ENCODE measurements around the gene OTUD5.

The OTUD5 gene

DNA sequence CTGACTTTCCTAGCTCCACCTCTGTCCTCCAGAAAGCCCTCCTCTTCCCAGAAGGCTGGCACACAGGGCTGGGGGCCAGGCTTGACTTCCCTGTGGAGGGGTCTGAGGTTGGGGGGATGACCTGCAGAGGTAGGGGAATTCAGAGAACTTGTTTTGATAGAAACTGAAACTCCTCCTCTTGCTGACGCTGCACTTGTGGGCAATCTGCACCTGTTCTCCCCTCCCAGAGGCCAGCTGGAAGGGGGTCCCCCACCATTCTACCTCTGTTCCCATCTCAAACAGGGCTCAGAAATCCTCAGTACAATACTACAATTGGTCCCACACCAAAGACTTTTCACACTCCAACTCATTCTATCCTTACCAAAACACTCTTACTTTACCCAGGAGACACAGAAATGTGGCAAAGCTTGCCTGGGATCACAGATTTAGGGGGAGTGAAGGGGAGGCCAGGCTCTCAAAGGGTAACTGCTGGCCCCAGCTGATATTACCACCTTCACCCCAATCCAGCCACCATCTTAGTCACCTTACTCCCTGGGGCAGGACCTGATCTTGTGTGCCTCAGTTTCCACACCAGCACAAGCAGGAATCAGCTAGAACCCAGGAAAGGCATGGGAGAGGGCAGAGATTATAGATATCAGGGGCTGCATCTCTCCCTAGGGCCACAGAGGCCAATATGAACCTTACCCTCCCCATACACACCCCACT is 18.5 kb downstream of the OTUD5 start:
- Histone ChIP-seq H3K4me1 (no peaks in the 10 kb centered on the region), H3K4me3 (ENCODE audit: low read depth, low read length) (no peak overlapping the region), H3K27me3 (no peaks in the 10 kb centered on the region), H3K36me3 (no peaks in the 10 kb centered on the region; the same call in none of the 2 replicates), H3K9me3 (no peaks in the 10 kb centered on the region)
- TF ChIP-seq, protein P1, sequence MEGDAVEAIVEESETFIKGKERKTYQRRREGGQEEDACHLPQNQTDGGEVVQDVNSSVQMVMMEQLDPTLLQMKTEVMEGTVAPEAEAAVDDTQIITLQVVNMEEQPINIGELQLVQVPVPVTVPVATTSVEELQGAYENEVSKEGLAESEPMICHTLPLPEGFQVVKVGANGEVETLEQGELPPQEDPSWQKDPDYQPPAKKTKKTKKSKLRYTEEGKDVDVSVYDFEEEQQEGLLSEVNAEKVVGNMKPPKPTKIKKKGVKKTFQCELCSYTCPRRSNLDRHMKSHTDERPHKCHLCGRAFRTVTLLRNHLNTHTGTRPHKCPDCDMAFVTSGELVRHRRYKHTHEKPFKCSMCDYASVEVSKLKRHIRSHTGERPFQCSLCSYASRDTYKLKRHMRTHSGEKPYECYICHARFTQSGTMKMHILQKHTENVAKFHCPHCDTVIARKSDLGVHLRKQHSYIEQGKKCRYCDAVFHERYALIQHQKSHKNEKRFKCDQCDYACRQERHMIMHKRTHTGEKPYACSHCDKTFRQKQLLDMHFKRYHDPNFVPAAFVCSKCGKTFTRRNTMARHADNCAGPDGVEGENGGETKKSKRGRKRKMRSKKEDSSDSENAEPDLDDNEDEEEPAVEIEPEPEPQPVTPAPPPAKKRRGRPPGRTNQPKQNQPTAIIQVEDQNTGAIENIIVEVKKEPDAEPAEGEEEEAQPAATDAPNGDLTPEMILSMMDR (IDR thresholded peaks at IDR 0.05; ENCODE audit: low read depth, low read length) = no peak
- no peak for DNase-seq

DNA sequence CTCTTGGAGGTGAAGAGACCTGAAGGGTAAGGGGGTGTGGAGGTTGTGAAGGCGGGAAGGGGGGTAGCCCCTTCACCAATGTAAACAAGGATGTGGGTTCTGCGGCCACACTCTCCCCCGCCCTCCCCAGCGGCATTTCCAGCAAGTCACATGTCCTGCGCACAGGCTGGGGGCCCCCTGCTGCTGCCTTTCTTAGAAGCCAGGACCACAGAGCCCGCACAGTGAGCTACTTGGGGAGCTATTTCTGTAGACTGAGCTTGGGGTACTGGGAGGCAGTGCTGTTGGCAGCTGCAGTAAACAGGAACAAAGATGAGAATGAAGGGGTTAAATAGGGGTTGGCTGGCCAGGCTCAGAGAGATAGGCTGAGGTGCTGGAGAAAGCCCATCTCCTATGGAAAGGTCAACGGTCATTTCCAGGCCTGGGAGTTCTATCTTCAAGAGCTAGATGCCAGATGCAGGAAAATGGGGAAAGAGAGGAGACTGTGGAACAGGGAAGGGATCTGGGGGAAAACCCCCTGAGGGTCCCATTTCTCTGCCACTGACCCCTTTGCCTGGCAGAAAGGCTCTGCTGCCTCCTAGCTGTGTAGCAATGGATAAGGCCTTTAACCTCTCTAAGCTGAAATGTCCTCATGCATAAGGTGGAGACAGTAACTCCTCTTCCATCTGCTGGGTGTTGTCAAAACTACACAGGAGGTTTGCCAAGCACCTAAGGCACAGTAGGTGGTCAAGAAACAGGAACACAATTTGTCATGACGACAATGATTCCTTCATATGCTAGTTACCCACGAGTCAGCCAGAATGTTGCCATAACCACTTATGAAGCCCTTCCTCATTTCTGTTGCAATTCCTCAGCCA is 20.1 kb downstream of the OTUD5 start:
- TF ChIP-seq, protein P1 (IDR thresholded peaks at IDR 0.05; ENCODE audit: low read depth, low read length) = 0 out of 2 replicates have a peak, but pooled peaks have one; percentile 10
- no peak for DNase-seq
- Histone ChIP-seq H3K4me3 (ENCODE audit: low read depth, low read length) (no peak overlapping the region), H3K4me1 (no peaks in the 10 kb centered on the region), H3K36me3 (no peaks in the 10 kb centered on the region; the same call in none of the 2 replicates), H3K27me3 (no peaks in the 10 kb centered on the region), H3K9me3 (no peaks in the 10 kb centered on the region)

DNA sequence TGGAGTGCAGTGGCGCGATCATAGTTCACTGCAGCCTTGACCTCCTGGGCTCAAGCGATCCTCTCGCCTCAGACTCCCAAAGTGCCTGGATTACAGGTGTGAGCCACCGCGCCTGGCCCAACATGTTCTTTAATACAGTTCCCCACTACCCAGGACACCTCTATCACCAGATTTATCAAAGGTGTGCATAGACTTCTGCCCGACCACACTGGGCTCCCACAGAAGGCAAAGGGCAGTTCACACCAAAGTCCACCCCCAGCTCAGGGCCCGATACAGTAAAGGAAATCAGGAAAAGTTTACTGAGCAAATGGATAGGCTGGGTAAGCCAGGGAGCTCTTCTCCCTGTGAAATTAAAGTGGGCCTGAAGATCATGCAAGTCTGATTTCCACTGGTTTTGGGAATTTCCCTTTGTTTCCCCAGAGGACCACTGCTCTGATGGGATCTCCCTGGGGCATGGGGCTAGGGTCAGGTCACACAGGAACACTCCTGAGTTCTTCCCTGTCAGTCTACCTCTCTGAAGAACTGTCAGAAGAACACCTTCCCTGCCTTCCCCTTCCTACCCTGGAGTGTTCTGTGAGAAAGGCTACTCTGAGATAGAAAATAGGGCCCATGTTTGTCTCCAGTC is 20.9 kb downstream of the OTUD5 start:
- H3K4me1 ChIP-seq = no peaks in the 10 kb centered on the region
- no peak for DNase-seq
- no peak overlapping the region for H3K4me3 ChIP-seq (ENCODE audit: low read depth, low read length)
- TF ChIP-seq, protein P1 (IDR thresholded peaks at IDR 0.05; ENCODE audit: low read depth, low read length) = no peak
- no peaks in the 10 kb centered on the region for H3K27me3 ChIP-seq
- H3K9me3 ChIP-seq = no peaks in the 10 kb centered on the region
- no peaks in the 10 kb centered on the region; the same call in 1 of the 2 replicates for H3K36me3 ChIP-seq

DNA sequence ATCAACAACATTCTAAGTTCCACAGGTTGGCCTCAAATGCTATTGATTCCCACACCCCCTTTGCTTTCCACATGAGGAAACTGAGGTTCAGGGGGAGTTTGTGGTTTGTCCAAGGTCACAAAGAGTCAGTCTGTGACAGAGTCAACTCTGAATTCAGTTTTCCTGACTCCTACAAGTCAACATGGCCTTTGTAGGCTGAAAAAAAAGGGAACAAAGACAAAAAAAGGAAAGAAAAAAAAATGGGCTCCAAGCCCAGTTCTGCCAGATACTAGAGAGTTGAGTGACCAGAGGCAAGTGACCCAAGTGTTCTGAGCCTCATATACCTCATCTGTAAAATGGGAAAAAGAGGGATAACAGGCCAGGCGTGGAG is 22.1 kb downstream of the OTUD5 start:
- Histone ChIP-seq H3K36me3 (no peaks in the 10 kb centered on the region; the same call in 1 of the 2 replicates), H3K4me1 (no peaks in the 10 kb centered on the region), H3K4me3 (ENCODE audit: low read depth, low read length) (no peak overlapping the region), H3K9me3 (no peaks in the 10 kb centered on the region), H3K27me3 (no peaks in the 10 kb centered on the region)
- TF ChIP-seq, protein P1 (IDR thresholded peaks at IDR 0.05; ENCODE audit: low read depth, low read length) = no peak
- DNase-seq = no peak

DNA sequence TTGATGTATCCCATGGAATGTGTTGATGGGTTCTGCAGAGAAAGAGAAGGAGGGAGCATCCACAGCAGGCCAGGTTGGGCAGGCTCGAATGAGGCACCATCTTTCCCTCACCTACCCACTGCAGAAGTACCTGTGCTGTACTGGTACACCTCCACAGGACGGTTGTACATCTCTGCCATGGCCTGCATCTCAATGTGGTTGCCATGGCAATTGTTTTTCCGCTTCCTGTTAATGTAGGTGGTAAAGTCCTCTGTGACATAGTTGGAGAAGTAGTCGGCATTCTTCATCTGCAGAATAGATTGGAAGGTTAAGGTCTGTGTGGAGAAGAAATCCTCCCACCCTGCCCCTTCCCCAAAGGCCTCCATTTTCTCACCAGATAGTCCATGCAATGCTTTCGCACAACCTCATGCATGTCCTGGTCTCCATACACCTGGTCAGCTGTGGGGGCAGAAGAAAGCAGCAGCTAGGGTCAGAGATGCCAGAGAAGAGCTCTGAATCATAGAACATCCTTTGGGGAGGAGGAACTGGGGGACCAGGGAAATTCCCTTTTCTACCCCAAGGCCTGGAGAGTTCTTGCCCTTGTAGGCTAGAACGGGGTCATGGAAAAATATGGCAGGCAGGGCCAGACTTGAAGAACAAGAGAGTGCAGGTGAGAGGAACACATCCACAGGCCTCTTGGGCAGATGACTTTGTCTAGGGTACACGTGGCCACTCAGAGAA is 22.7 kb downstream of the OTUD5 start:
- H3K27me3 ChIP-seq = no peaks in the 10 kb centered on the region
- no peaks in the 10 kb centered on the region for H3K4me1 ChIP-seq
- DNase-seq = no peak
- no peaks in the 10 kb centered on the region; the same call in 1 of the 2 replicates for H3K36me3 ChIP-seq
- H3K4me3 ChIP-seq (ENCODE audit: low read depth, low read length) = no peak overlapping the region
- H3K9me3 ChIP-seq = no peaks in the 10 kb centered on the region
- TF ChIP-seq, protein P1 (IDR thresholded peaks at IDR 0.05; ENCODE audit: low read depth, low read length) = no peak
